Measurements from ENCODE around the gene SMIM14. TPM values are rescaled to one million over a fixed set of nuclear protein-coding genes. Genes with fewer than 3 reads are reported as not detected.
"Not testable (repeated sequence)": the region's sequence is repeated elsewhere in the genome, so short reads cannot be mapped to it uniquely, and the experiment has no call there.

SMIM14 gene
- total RNA-seq, 4 donors from 2014 or later = 6.9 to 15.3 (median 9.5) TPM

GRCh38 chr4:39555472-39555871, 83.2 kb downstream of the SMIM14 start:
- TF ChIP-seq CTCF (IDR thresholded peaks at IDR 0.05 in 4 of 5, conservative IDR thresholded peaks at IDR 0.05 in 1 of 5) (no peak), POLR2A (IDR thresholded peaks at IDR 0.05) (no peak)
- no peak overlapping the region for H3K4me3 ChIP-seq
- intact Hi-C loops (cut with DNase I; ENCODE audit: low total_unique reads) = no loop called here
- no peaks in the 10 kb centered on the region for H3K4me1 ChIP-seq
- DNase-seq = no peak
- no peaks in the 10 kb centered on the region for H3K27me3 ChIP-seq
- in situ Hi-C loops (cut with MboI; ENCODE audit: low sequenced_read_pairs in 4 of 4) = no loop called here
- no peaks in the 10 kb centered on the region for H3K9me3 ChIP-seq
- H3K27ac ChIP-seq = no peak overlapping the region
- no peak for ATAC-seq
- H3K36me3 ChIP-seq = peaks cover 0 to 12% of the 10 kb centered on the region in 2 donors

GRCh38 chr4:39548425-39549067, 90.1 kb downstream of the SMIM14 start:
- in situ Hi-C loops (cut with MboI; ENCODE audit: low sequenced_read_pairs in 4 of 4) (no loop called here), intact Hi-C loops (cut with DNase I; ENCODE audit: low total_unique reads) (no loop called here)

GRCh38 chr4:39544580-39545315, 93.9 kb downstream of the SMIM14 start:
- no peak for TF ChIP-seq CTCF (IDR thresholded peaks at IDR 0.05 in 4 of 5, conservative IDR thresholded peaks at IDR 0.05 in 1 of 5)
- TF ChIP-seq POLR2A (IDR thresholded peaks at IDR 0.05) = no peak
- ATAC-seq (no peak), DNase-seq (no peak)
- no peaks in the 10 kb centered on the region for H3K36me3 ChIP-seq
- H3K4me1 ChIP-seq = no peaks in the 10 kb centered on the region
- no peaks in the 10 kb centered on the region for H3K27me3 ChIP-seq
- no peak overlapping the region for H3K27ac ChIP-seq
- in situ Hi-C loops (cut with MboI; ENCODE audit: low sequenced_read_pairs in 4 of 4) (no loop called here), intact Hi-C loops (cut with DNase I; ENCODE audit: low total_unique reads) (no loop called here)
- H3K4me3 ChIP-seq = no peak overlapping the region
- H3K9me3 ChIP-seq = no peaks in the 10 kb centered on the region

More at GRCh38 chr4:39548425-39549067, 90.1 kb downstream of the SMIM14 start:
- Histone ChIP-seq H3K4me3 (no peak overlapping the region), H3K4me1 (no peaks in the 10 kb centered on the region), H3K27me3 (no peaks in the 10 kb centered on the region), H3K27ac (no peak overlapping the region), H3K36me3 (no peaks in the 10 kb centered on the region), H3K9me3 (no peaks in the 10 kb centered on the region)
- ATAC-seq = no peak
- no peak for DNase-seq
- no peak for TF ChIP-seq CTCF (IDR thresholded peaks at IDR 0.05 in 4 of 5, conservative IDR thresholded peaks at IDR 0.05 in 1 of 5)
- TF ChIP-seq POLR2A (IDR thresholded peaks at IDR 0.05) = no peak

GRCh38 chr4:39544080-39544479, 94.6 kb downstream of the SMIM14 start:
- H3K27me3 ChIP-seq; H3K4me1 ChIP-seq; DNase-seq; H3K4me3 ChIP-seq; H3K27ac ChIP-seq; intact Hi-C loops (cut with DNase I; ENCODE audit: low total_unique reads); H3K36me3 ChIP-seq; H3K9me3 ChIP-seq; ATAC-seq; in situ Hi-C loops (cut with MboI; ENCODE audit: low sequenced_read_pairs in 4 of 4): not testable (repeated sequence)

GRCh38 chr4:39543034-39543433, 95.6 kb downstream of the SMIM14 start:
- H3K27ac ChIP-seq = no peak overlapping the region
- in situ Hi-C loops (cut with MboI; ENCODE audit: low sequenced_read_pairs in 4 of 4) = no loop called here
- H3K4me1 ChIP-seq = no peaks in the 10 kb centered on the region
- H3K36me3 ChIP-seq = no peaks in the 10 kb centered on the region
- H3K27me3 ChIP-seq = no peaks in the 10 kb centered on the region
- intact Hi-C loops (cut with DNase I; ENCODE audit: low total_unique reads) = no loop called here
- H3K4me3 ChIP-seq = no peak overlapping the region
- ATAC-seq (no peak), DNase-seq (no peak)
- no peak for TF ChIP-seq CTCF (IDR thresholded peaks at IDR 0.05 in 4 of 5, conservative IDR thresholded peaks at IDR 0.05 in 1 of 5)
- TF ChIP-seq POLR2A (IDR thresholded peaks at IDR 0.05) = no peak
- no peaks in the 10 kb centered on the region for H3K9me3 ChIP-seq

Data from gastrocnemius medialis (tissue), 4 donors.